Measurements from ENCODE around the gene MALL. TPM values are rescaled to one million over a fixed set of nuclear protein-coding genes. Genes with fewer than 3 reads are reported as not detected.
"Not testable (repeated sequence)": the region's sequence is repeated elsewhere in the genome, so short reads cannot be mapped to it uniquely, and the experiment has no call there.

The MALL gene
- total RNA-seq, 1 donor: 5.1 TPM

DNA sequence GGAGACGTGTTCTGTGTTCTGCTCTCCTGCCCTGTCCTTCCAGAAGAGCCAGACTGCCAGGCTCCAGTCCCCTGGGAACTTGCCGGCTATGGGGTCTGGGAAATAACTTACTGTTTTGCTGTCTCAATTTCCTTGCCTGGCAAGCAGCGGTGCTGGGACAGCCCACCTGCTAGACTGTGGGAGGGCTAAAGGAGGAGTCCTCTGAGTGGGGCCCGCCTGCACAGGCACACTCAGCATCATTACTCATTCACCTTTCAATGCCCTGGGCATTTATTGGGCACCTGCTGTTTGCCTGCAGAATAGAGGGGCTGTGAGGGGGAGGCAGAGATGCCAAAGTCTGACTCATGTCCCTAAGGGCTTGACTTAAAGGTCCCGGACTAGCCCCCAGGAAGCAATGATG, 65.4 kb downstream of the MALL start:
- H3K27ac ChIP-seq (ENCODE audit: low read depth, low read length); H2AFZ ChIP-seq (ENCODE audit: low read length); H3K36me3 ChIP-seq (ENCODE audit: insufficient read depth, low read length); H3K27me3 ChIP-seq (ENCODE audit: insufficient read depth, low read length); H3K79me2 ChIP-seq (ENCODE audit: insufficient read depth, low read length); H4K20me1 ChIP-seq (ENCODE audit: insufficient read depth, low read length); H3K4me1 ChIP-seq (ENCODE audit: insufficient read depth, low read length); H3K4me3 ChIP-seq (ENCODE audit: insufficient read depth, low read length); H3K4me2 ChIP-seq (ENCODE audit: insufficient read depth, low read length); DNase-seq (ENCODE audit: insufficient read length, low spot score, missing footprints); H3K9me3 ChIP-seq (ENCODE audit: low read depth, low read length): not testable (repeated sequence)

DNA sequence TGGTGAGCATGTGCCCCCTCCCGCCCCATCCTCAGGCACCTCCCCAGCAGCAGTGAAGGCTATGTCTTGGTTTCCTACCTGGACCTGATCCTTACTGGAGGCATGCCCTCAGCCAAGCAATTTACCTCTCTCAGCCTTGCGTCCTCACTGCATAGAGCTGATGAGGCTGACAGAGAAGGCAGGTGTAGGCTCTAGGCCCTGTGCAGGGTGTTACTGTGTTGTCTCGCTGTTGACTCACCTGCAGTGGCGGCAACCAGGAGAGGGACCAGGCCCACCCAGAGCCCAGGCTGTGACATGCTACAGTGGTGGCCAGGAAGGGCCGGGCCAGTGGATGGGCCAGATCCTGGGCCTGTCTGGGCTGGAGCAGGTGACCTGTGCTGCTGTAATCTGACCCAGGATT, 65.9 kb downstream of the MALL start:
- not testable (repeated sequence) for H3K4me1 ChIP-seq (ENCODE audit: insufficient read depth, low read length); H4K20me1 ChIP-seq (ENCODE audit: insufficient read depth, low read length); H3K27ac ChIP-seq (ENCODE audit: low read depth, low read length); H3K27me3 ChIP-seq (ENCODE audit: insufficient read depth, low read length); H3K79me2 ChIP-seq (ENCODE audit: insufficient read depth, low read length); H3K36me3 ChIP-seq (ENCODE audit: insufficient read depth, low read length); H3K4me3 ChIP-seq (ENCODE audit: insufficient read depth, low read length); DNase-seq (ENCODE audit: insufficient read length, low spot score, missing footprints); H2AFZ ChIP-seq (ENCODE audit: low read length); H3K4me2 ChIP-seq (ENCODE audit: insufficient read depth, low read length); H3K9me3 ChIP-seq (ENCODE audit: low read depth, low read length)

DNA sequence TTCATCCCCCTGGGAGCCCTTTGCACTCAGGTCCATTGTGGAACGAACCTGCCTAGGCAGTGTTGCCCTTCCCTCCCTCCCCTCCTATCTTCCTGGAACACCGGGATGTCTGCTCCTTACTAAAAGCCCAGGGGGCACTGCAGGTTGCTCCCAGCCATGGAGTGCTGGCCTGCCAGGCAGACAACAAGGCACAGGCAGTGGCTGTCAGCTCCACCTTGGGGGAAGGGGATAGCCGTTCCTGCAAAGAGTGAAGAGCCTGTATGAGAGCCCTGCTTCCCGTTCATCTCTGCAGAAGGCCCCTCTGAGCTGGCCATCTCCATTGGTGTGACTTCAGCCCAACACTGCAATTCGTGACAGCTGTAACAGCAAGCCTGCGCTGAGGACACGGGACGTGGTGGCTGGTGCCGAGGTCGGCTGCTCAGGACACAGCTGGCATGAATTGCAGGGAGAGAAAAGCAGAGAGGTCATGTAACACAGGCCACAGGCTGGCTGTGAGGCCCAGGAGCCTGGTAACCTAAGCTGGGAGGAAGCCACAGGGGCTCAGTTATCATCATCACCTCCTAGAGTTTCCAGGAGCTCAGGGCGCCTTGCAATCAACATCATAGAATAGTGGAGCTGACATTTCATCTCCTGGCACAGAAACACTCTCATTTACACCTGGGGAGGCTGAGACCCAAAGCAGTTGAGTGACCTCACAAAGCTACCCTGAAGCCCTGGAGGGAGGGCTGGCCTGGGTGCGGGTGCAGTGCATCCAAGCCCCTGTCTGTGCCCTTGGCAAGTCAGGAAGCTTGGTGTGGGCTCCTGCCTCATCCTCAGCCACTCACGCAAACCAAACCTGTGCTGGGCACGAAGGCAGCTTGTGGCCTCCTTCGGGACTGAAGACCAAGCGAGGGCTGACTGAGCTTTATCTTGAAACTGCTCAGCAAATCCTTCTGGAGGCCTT, 67.1 kb downstream of the MALL start:
- not testable (repeated sequence) for H2AFZ ChIP-seq (ENCODE audit: low read length); H3K9me3 ChIP-seq (ENCODE audit: low read depth, low read length); H3K4me2 ChIP-seq (ENCODE audit: insufficient read depth, low read length); H3K4me3 ChIP-seq (ENCODE audit: insufficient read depth, low read length); H3K36me3 ChIP-seq (ENCODE audit: insufficient read depth, low read length); H3K27ac ChIP-seq (ENCODE audit: low read depth, low read length); DNase-seq (ENCODE audit: insufficient read length, low spot score, missing footprints); H4K20me1 ChIP-seq (ENCODE audit: insufficient read depth, low read length); H3K79me2 ChIP-seq (ENCODE audit: insufficient read depth, low read length); H3K27me3 ChIP-seq (ENCODE audit: insufficient read depth, low read length); H3K4me1 ChIP-seq (ENCODE audit: insufficient read depth, low read length)

DNA sequence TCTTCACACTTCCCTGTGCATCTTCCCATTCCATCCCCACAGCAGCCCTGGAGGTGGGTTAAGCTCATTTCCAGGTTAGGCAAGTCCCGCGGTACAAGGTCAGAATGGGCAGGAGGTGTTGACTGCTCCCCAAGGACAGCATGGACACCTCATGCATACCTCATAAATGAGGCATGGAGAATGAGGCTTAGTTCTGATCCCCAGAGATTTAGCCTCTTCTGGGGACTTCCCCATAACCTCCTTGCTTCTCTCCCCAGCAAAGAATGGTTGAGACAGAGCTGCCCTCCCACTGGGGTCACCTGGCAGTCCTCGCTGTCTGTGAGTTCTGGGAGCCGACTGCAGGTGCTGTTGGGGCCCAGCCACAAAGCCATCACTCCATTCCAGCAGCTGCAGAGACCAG, 68.4 kb downstream of the MALL start:
- not testable (repeated sequence) for H3K27me3 ChIP-seq (ENCODE audit: insufficient read depth, low read length); H3K9me3 ChIP-seq (ENCODE audit: low read depth, low read length); H3K36me3 ChIP-seq (ENCODE audit: insufficient read depth, low read length); H3K4me1 ChIP-seq (ENCODE audit: insufficient read depth, low read length); DNase-seq (ENCODE audit: insufficient read length, low spot score, missing footprints); H3K4me2 ChIP-seq (ENCODE audit: insufficient read depth, low read length); H2AFZ ChIP-seq (ENCODE audit: low read length); H3K27ac ChIP-seq (ENCODE audit: low read depth, low read length); H3K79me2 ChIP-seq (ENCODE audit: insufficient read depth, low read length); H3K4me3 ChIP-seq (ENCODE audit: insufficient read depth, low read length); H4K20me1 ChIP-seq (ENCODE audit: insufficient read depth, low read length)

DNA sequence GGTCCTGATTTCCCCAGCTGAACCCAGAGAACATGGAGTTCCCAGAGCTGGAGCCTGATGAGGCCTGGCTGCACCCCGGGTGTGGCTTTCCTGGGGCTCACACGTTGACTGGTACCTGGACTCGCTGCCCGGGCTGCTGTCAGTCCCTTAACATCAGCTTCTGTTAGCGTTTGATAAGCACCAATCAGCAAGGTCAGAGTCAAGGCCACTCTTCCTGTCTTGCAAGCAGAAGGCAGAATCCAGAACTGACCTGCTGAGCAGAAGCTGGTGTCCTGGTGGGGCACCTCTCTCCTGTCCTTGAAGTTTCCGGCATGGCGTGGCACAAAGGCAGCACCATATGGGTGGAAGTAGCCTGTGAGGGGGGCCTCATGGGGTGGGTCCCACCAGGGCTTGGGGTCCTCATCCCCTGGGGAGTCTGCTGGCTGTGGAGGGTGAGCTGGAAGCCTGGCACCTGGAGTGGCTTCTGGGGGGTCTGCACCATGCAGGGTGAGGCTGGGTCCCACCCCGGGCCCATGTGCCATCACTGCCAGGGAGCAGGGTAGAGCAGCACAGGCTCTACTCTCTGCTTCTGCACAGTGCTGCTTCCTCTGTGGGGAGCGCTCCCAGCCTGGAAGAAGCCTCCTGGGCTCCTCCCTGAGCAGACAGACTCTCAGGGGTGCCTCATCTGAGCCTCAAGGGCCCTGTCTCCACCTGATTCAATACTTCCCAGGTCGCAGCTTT, 73.5 kb downstream of the MALL start:
- H4K20me1 ChIP-seq (ENCODE audit: insufficient read depth, low read length); DNase-seq (ENCODE audit: insufficient read length, low spot score, missing footprints); H2AFZ ChIP-seq (ENCODE audit: low read length): not testable (repeated sequence)

DNA sequence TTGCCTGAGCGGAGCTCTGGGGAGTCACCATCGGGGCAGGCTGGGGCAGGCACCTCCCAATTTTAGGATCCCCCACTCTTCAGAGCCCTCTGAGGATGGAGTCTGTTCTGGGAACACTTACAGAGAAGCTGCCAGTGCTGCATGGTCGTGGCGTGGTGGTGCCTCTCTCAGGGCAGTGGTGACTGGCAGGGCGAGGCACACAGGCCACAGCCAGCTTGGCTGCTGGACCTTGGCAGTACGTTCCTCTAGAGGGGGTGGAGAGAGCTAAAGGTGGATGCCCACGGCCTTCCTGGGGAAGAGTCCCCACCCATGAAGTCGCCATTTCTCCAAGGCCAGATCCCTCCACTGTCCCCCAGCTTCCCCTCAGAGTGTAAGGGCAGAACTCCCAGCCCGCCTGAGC, 78.3 kb downstream of the MALL start:
- H3K4me3 ChIP-seq (ENCODE audit: insufficient read depth, low read length); H4K20me1 ChIP-seq (ENCODE audit: insufficient read depth, low read length); H3K79me2 ChIP-seq (ENCODE audit: insufficient read depth, low read length); H2AFZ ChIP-seq (ENCODE audit: low read length); DNase-seq (ENCODE audit: insufficient read length, low spot score, missing footprints); H3K9me3 ChIP-seq (ENCODE audit: low read depth, low read length); H3K27ac ChIP-seq (ENCODE audit: low read depth, low read length); H3K4me1 ChIP-seq (ENCODE audit: insufficient read depth, low read length); H3K27me3 ChIP-seq (ENCODE audit: insufficient read depth, low read length); H3K4me2 ChIP-seq (ENCODE audit: insufficient read depth, low read length); H3K36me3 ChIP-seq (ENCODE audit: insufficient read depth, low read length): not testable (repeated sequence)

More for the DNA sequence above, 73.5 kb downstream of the MALL start:
- not testable (repeated sequence) for H3K36me3 ChIP-seq (ENCODE audit: insufficient read depth, low read length); H3K4me3 ChIP-seq (ENCODE audit: insufficient read depth, low read length); H3K79me2 ChIP-seq (ENCODE audit: insufficient read depth, low read length); H3K27ac ChIP-seq (ENCODE audit: low read depth, low read length); H3K9me3 ChIP-seq (ENCODE audit: low read depth, low read length); H3K27me3 ChIP-seq (ENCODE audit: insufficient read depth, low read length); H3K4me2 ChIP-seq (ENCODE audit: insufficient read depth, low read length); H3K4me1 ChIP-seq (ENCODE audit: insufficient read depth, low read length)

DNA sequence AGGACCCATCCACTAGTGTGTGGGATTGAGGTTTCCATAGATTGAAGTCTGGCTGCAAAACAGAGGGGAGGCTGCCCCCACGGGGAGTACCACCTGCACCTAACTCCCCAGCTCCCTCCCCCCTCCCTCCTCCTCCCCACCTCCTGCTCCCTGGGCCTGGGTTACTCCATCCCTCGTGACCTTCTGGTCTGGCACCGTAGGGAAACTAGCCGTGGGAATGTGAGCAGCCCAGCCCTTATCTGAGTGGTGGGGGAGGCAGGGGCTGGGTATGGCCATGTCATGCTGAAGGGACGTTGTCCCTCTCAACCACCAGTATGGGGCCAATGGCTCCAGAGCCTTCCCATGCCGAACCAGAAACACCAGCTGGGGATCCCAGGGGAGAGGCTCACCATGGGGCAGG, 80.2 kb downstream of the MALL start:
- H3K4me3 ChIP-seq (ENCODE audit: insufficient read depth, low read length); H3K79me2 ChIP-seq (ENCODE audit: insufficient read depth, low read length); H4K20me1 ChIP-seq (ENCODE audit: insufficient read depth, low read length); DNase-seq (ENCODE audit: insufficient read length, low spot score, missing footprints); H3K27me3 ChIP-seq (ENCODE audit: insufficient read depth, low read length); H3K27ac ChIP-seq (ENCODE audit: low read depth, low read length); H3K4me2 ChIP-seq (ENCODE audit: insufficient read depth, low read length); H3K4me1 ChIP-seq (ENCODE audit: insufficient read depth, low read length); H3K36me3 ChIP-seq (ENCODE audit: insufficient read depth, low read length); H2AFZ ChIP-seq (ENCODE audit: low read length); H3K9me3 ChIP-seq (ENCODE audit: low read depth, low read length): not testable (repeated sequence)

DNA sequence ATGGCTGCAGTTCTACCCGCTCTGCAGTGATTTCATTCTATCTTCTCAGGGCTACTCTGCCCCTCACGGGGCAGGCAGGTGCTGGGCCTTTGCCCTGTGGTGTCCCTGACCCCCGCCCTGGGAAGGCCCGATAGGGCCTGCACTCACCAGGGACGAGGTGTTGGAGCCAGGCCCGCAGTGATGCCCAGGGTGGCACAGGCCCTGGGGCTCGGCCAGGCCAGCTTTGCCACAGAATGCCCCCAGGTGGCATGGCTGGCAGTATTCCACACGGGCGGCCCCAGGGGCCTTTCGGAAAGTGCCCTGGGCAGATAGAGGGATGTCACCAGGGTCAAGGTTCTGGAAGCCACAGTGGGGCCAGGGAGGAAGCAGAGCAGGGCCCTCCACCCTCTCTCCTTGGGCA, 80.7 kb downstream of the MALL start:
- H2AFZ ChIP-seq (ENCODE audit: low read length): not testable (repeated sequence)

More for the DNA sequence above, 80.7 kb downstream of the MALL start:
- not testable (repeated sequence) for H3K79me2 ChIP-seq (ENCODE audit: insufficient read depth, low read length); H3K9me3 ChIP-seq (ENCODE audit: low read depth, low read length); H4K20me1 ChIP-seq (ENCODE audit: insufficient read depth, low read length); H3K27ac ChIP-seq (ENCODE audit: low read depth, low read length); H3K4me2 ChIP-seq (ENCODE audit: insufficient read depth, low read length); H3K4me3 ChIP-seq (ENCODE audit: insufficient read depth, low read length); H3K27me3 ChIP-seq (ENCODE audit: insufficient read depth, low read length); DNase-seq (ENCODE audit: insufficient read length, low spot score, missing footprints); H3K36me3 ChIP-seq (ENCODE audit: insufficient read depth, low read length); H3K4me1 ChIP-seq (ENCODE audit: insufficient read depth, low read length)

All from osteoblast (primary cell).